Neural cell (in vitro differentiated cells): ENCODE data around the gene ZBTB2. TPM values are rescaled to one million over a fixed set of nuclear protein-coding genes. Genes with fewer than 3 reads are reported as not detected.

Source experiments
- H2AFZ ChIP-seq: fragments of 200-600, 300-800 bp; sonication (generic), shearing (Covaris generic); 2 replicates; pipeline ENCODE4 v1.6.0; 2014; ENCODE audit warnings: low read depth, mild to moderate bottlenecking, antibody characterized with exemption, low read length, moderate library complexity
- H3F3A ChIP-seq: fragments of 200-600 bp; shearing (Covaris generic); 2 replicates; pipeline ENCODE4 v1.6.1; 2016; ENCODE audit warnings: mild to moderate bottlenecking, moderate library complexity, mixed read lengths, antibody characterized with exemption, low read length; ENCODE audit not compliant: insufficient read depth, poor library complexity, severe bottlenecking
- H3K27ac ChIP-seq: fragments of 200-600, 300-800 bp; sonication (generic), shearing (Covaris generic); 2 replicates; pipeline ENCODE4 v1.5.1; 2014; ENCODE audit warnings: mild to moderate bottlenecking, low read length, moderate library complexity
- H3K27me3 ChIP-seq: fragments of 300-800, 200-600 bp; sonication (generic), shearing (Covaris generic); 2 replicates; pipeline ENCODE4 v1.6.0; 2014; ENCODE audit warnings: mild to moderate bottlenecking, low read depth, low read length, moderate library complexity; ENCODE audit not compliant: insufficient read depth
- H3K36me3 ChIP-seq: fragments of 300-800, 200-600 bp; sonication (generic), shearing (Covaris generic); 2 replicates; pipeline ENCODE4 v1.5.1; 2014; ENCODE audit warnings: mild to moderate bottlenecking, antibody characterized with exemption, low read length, moderate library complexity; ENCODE audit not compliant: insufficient read depth
- H3K4me2 ChIP-seq: fragments of 300-800, 200-600 bp; sonication (generic), shearing (Covaris generic); 2 replicates; pipeline ENCODE4 v1.6.0; 2014; ENCODE audit warnings: mild to moderate bottlenecking, low read length
- H3K4me3 ChIP-seq: fragments of 300-800, 200-600 bp; sonication (generic), shearing (Covaris generic); 2 replicates; pipeline ENCODE4 v1.5.1; 2014; ENCODE audit warnings: mild to moderate bottlenecking, low read length, moderate library complexity
- H3K79me2 ChIP-seq: fragments of 200-600 bp; shearing (Covaris generic); replicated peaks from 2 replicates; pipeline ENCODE4 v1.6.0; 2014; ENCODE audit warnings: mild to moderate bottlenecking, low read length, moderate library complexity; ENCODE audit not compliant: insufficient read depth
- H3K9ac ChIP-seq: fragments of 300-800, 200-600 bp; sonication (generic), shearing (Covaris generic); 2 replicates; pipeline ENCODE4 v1.6.1; 2016; ENCODE audit warnings: mild to moderate bottlenecking, low read length, mixed read lengths
- H3K9me2 ChIP-seq: fragments of 200-600 bp; shearing (Covaris generic); 2 replicates; pipeline ENCODE4 v1.6.1; 2016; ENCODE audit warnings: mild to moderate bottlenecking, low read length, mixed read lengths; ENCODE audit not compliant: insufficient read depth
- H3K9me3 ChIP-seq: fragments of 200-600, 300-800 bp; sonication (generic), shearing (Covaris generic); 2 replicates; pipeline ENCODE4 v1.6.1; 2016; ENCODE audit warnings: mild to moderate bottlenecking, mixed run types, low read length, moderate library complexity, mixed read lengths
- H4K20me1 ChIP-seq: fragments of 200-600 bp; shearing (Covaris generic); 2 replicates; pipeline ENCODE4 v1.6.1; 2016; ENCODE audit warnings: mild to moderate bottlenecking, mixed run types; ENCODE audit not compliant: insufficient read depth
- CTCF ChIP-seq: fragments of 450-650 bp; IDR thresholded peaks from 2 replicates; pipeline ENCODE4 v1.5.1; 2014; ENCODE audit warnings: antibody characterized with exemption, mild to moderate bottlenecking, moderate library complexity; ENCODE audit not compliant: poor library complexity, severe bottlenecking
- EP300 ChIP-seq: fragments of 450-650 bp; conservative IDR thresholded peaks from 2 replicates; pipeline ENCODE4 v1.6.1; 2014; ENCODE audit warnings: antibody characterized with exemption, mild to moderate bottlenecking, moderate library complexity; ENCODE audit not compliant: poor library complexity, severe bottlenecking
- EZH2 ChIP-seq: fragments of 200-600, 300-800 bp; shearing (Covaris generic), sonication (generic); IDR thresholded peaks from 2 replicates; pipeline ENCODE4 v1.6.1; 2014; ENCODE audit warnings: antibody characterized with exemption, low read length, borderline replicate concordance, mild to moderate bottlenecking; ENCODE audit not compliant: insufficient read depth, poor library complexity, severe bottlenecking
- MXI1 ChIP-seq: fragments of 450-650 bp; conservative IDR thresholded peaks from 2 replicates; pipeline ENCODE4 v1.6.1; 2014; ENCODE audit warnings: antibody characterized with exemption, mild to moderate bottlenecking; ENCODE audit not compliant: poor library complexity, severe bottlenecking
- POLR2AphosphoS5 ChIP-seq: IDR thresholded peaks from 2 replicates; pipeline ENCODE4 v1.6.1; 2012
- RAD21 ChIP-seq: fragments of 450-650 bp; conservative IDR thresholded peaks from 2 replicates; pipeline ENCODE4 v1.6.1; 2014; ENCODE audit warnings: antibody characterized with exemption, mild to moderate bottlenecking, moderate library complexity
- SMC3 ChIP-seq: fragments of 450-650 bp; conservative IDR thresholded peaks from 2 replicates; pipeline ENCODE4 v1.6.1; 2014; ENCODE audit warnings: antibody characterized with exemption, mild to moderate bottlenecking, moderate library complexity; ENCODE audit not compliant: poor library complexity
- TAF1 ChIP-seq: IDR thresholded peaks from 2 replicates; pipeline ENCODE4 v1.6.1; 2012; ENCODE audit warnings: low read depth
- polyA plus RNA-seq: library from polyadenylated mRNA; depleted of rRNA; stranded (reverse); fragments of >200 nt; gene quantifications from 2 replicates; pipeline ENCODE4 v1.2.3, GENCODE V29; 2014
- TF ChIP-seq, protein P1 (sequence below): IDR thresholded peaks from 2 replicates; pipeline ENCODE4 v1.6.1; 2012; ENCODE audit warnings: borderline replicate concordance

The ZBTB2 gene
- polyA plus RNA-seq, 1 donor from 2014 or later, result 10.3 TPM

DNA sequence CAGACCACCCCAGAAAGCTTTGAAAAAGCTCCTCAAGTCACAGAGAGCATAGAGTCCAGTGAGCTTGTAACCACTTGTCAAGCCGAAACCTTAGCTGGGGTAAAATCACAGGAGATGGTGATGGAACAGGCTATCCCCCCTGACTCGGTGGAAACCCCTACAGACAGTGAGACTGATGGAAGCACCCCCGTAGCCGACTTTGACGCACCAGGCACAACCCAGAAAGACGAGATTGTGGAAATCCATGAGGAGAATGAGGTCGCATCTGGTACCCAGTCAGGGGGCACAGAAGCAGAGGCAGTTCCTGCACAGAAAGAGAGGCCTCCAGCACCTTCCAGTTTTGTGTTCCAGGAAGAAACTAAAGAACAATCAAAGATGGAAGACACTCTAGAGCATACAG is 39.6 kb downstream of the ZBTB2 start:
- Histone ChIP-seq H3K9me3 (no peaks in the 10 kb centered on the region), H3K9ac (no peak overlapping the region), H3K4me3 (no peak overlapping the region), H3K36me3 (no peaks in the 10 kb centered on the region), H3K4me2 (no peak overlapping the region), H2AFZ (no peak overlapping the region), H3K79me2 (no peaks in the 10 kb centered on the region), H3K27me3 (no peaks in the 10 kb centered on the region), H3F3A (no peaks in the 10 kb centered on the region), H4K20me1 (no peaks in the 10 kb centered on the region), H3K9me2 (no peaks in the 10 kb centered on the region), H3K27ac (no peak overlapping the region)
- TF ChIP-seq MXI1, result no peak
- TF ChIP-seq, protein P1, sequence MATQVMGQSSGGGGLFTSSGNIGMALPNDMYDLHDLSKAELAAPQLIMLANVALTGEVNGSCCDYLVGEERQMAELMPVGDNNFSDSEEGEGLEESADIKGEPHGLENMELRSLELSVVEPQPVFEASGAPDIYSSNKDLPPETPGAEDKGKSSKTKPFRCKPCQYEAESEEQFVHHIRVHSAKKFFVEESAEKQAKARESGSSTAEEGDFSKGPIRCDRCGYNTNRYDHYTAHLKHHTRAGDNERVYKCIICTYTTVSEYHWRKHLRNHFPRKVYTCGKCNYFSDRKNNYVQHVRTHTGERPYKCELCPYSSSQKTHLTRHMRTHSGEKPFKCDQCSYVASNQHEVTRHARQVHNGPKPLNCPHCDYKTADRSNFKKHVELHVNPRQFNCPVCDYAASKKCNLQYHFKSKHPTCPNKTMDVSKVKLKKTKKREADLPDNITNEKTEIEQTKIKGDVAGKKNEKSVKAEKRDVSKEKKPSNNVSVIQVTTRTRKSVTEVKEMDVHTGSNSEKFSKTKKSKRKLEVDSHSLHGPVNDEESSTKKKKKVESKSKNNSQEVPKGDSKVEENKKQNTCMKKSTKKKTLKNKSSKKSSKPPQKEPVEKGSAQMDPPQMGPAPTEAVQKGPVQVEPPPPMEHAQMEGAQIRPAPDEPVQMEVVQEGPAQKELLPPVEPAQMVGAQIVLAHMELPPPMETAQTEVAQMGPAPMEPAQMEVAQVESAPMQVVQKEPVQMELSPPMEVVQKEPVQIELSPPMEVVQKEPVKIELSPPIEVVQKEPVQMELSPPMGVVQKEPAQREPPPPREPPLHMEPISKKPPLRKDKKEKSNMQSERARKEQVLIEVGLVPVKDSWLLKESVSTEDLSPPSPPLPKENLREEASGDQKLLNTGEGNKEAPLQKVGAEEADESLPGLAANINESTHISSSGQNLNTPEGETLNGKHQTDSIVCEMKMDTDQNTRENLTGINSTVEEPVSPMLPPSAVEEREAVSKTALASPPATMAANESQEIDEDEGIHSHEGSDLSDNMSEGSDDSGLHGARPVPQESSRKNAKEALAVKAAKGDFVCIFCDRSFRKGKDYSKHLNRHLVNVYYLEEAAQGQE, result no peak

GRCh38 chr6:151351146-151351700 is 40.1 kb downstream of the ZBTB2 start:
- Histone ChIP-seq H3K79me2 (no peaks in the 10 kb centered on the region), H3K9me2 (no peaks in the 10 kb centered on the region)

More at GRCh38 chr6:151351146-151351700, 40.1 kb downstream of the ZBTB2 start:
- Histone ChIP-seq H2AFZ (no peak overlapping the region), H3F3A (no peaks in the 10 kb centered on the region), H3K27ac (no peak overlapping the region), H3K9ac (no peak overlapping the region), H3K9me3 (no peaks in the 10 kb centered on the region), H3K36me3 (no peaks in the 10 kb centered on the region), H3K27me3 (no peaks in the 10 kb centered on the region), H3K4me2 (no peak overlapping the region), H4K20me1 (no peaks in the 10 kb centered on the region), H3K4me3 (no peak overlapping the region)
- no peak for TF ChIP-seq RAD21
- no peak for TF ChIP-seq MXI1
- no peak for TF ChIP-seq CTCF
- TF ChIP-seq, protein P1, result no peak
- TF ChIP-seq EP300, result no peak
- TF ChIP-seq POLR2AphosphoS5, result no peak
- TF ChIP-seq TAF1, result no peak
- no peak for TF ChIP-seq EZH2
- no peak for TF ChIP-seq SMC3
